ENCODE data around the gene AADACL4. TPM values are rescaled to one million over a fixed set of nuclear protein-coding genes. Genes with fewer than 3 reads are reported as not detected.

The AADACL4 gene
- total and polyA plus RNA-seq, 2 of the 8 experiments (the other 6 are each of a cell fraction or from before 2014, with no cell fraction given): 0.08 TPM; not detected in 1

DNA sequence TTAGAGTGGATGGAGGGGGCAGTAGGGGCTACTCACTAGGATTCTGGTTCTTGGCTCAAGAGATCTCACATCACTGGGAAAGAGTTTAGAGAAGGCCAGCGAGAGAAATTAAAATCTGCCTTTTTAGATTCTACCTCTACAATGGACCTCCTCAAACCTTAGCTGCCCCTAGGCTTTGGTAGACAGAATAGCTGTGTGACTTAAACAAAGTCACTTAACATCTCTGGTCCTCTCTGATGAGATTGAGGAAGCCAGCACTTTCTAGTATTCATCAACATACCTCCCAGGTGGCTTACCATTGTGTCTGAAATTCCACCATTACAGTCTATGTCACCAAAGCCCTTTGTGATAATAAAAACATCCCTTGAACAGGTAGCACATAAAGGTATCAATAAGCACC is 18.7 kb downstream of the AADACL4 start:
- Histone ChIP-seq H3K23me2 (ENCODE audit: low read depth, low read length) (no peaks in the 10 kb centered on the region; the same call in 1 of the 2 replicates), H3K23ac (ENCODE audit: insufficient read length) (no peak overlapping the region), H2AFZ (ENCODE audit: low read length) (no peak overlapping the region), H3K4me1 (replicated peaks in 1 of 4; ENCODE audit: control insufficient read depth in 3 of 4, insufficient read depth in 4 of 4, low read length in 3 of 4) (no peaks in the 10 kb centered on the region), H3K56ac (replicated peaks; ENCODE audit: insufficient read length, low read depth, low read length) (no peak overlapping the region), H3K27ac (ENCODE audit: low read depth, low read length) (no peak overlapping the region), H2BK12ac (ENCODE audit: low read depth, low read length) (no peak overlapping the region), H3K9ac (replicated peaks in 1 of 4; ENCODE audit: extremely low read depth in 1 of 4, low read depth in 3 of 4, low read length in 3 of 4) (no peak overlapping the region), H3K9me3 (ENCODE audit: insufficient read depth in 2 of 2, low read depth in 1 of 2, low read length in 1 of 2) (no peaks in the 10 kb centered on the region), H3K79me1 (ENCODE audit: low read depth, low read length) (no peaks in the 10 kb centered on the region), H3K14ac (ENCODE audit: insufficient read length) (no peak overlapping the region), H4K5ac (ENCODE audit: insufficient read length, low read depth, low read length) (no peak overlapping the region), H4K20me1 (replicated peaks in 1 of 2; ENCODE audit: control insufficient read depth in 1 of 2, insufficient read depth in 2 of 2, low read length in 2 of 2) (no peaks in the 10 kb centered on the region), H3K27me3 (replicated peaks in 1 of 4; ENCODE audit: control insufficient read depth in 3 of 4, extremely low read depth in 1 of 4, insufficient read depth in 3 of 4, low read length in 3 of 4) (peaks cover 0 to 1% (median 0%) of the 10 kb centered on the region in 4 experiments; a peak in 1 of 7 replicates), H3K18ac (ENCODE audit: extremely low read depth, low read length) (no peak overlapping the region), H3K79me2 (ENCODE audit: control insufficient read depth in 1 of 2, insufficient read depth in 2 of 2, low read length in 2 of 2) (no peaks in the 10 kb centered on the region), H3K4me3 (ENCODE audit: extremely low read depth in 1 of 4, insufficient read depth in 2 of 4, low read depth in 3 of 4, low read length in 4 of 4) (no peak overlapping the region), H3K4me2 (ENCODE audit: insufficient read depth in 1 of 2, low read depth in 2 of 2, low read length in 2 of 2) (no peak overlapping the region), H2BK5ac (ENCODE audit: low read depth, low read length) (no peak overlapping the region), H2BK15ac (ENCODE audit: low read length) (no peak overlapping the region), H4K8ac (ENCODE audit: extremely low read depth, insufficient read depth, low read length) (no peak overlapping the region), H2BK120ac (replicated peaks; ENCODE audit: low read depth, low read length) (no peak overlapping the region), H3K4ac (replicated peaks; ENCODE audit: insufficient read length, low read depth, low read length) (no peak overlapping the region), H4K91ac (replicated peaks; ENCODE audit: insufficient read length, low read length) (no peak overlapping the region), H2BK20ac (ENCODE audit: low read length) (no peak overlapping the region), H2AK5ac (ENCODE audit: low read depth, low read length) (no peak overlapping the region), H3K36me3 (ENCODE audit: control insufficient read depth in 2 of 4, insufficient read depth in 4 of 4, low read length in 3 of 4) (no peaks in the 10 kb centered on the region)
- no peak for DNase-seq (ENCODE audit: low read depth in 1 of 2, low spot score in 2 of 2)
- CTCF ChIA-PET (ENCODE audit: partially characterized antibody): no interaction called here
- 90% methylated on average over 1 of the region's 1 CpG; no CpG with 5 or more reads in 1 of the 2 experiments for WGBS, 2 experiments (ENCODE audit: extremely low coverage in 1 of 2, insufficient coverage in 1 of 2, insufficient read length in 1 of 2, insufficient replicate concordance in 2 of 2, low coverage in 1 of 2, low lambda C conversion rate in 2 of 2, missing lambda C conversion rate in 1 of 2)
- TF ChIP-seq POLR2A (IDR thresholded peaks at IDR 0.05; ENCODE audit: control extremely low read depth in 1 of 2, low read depth in 2 of 2, low read length in 2 of 2): no peak
- no peak for TF ChIP-seq HDAC6 (IDR thresholded peaks at IDR 0.05; ENCODE audit: low read depth, low read length)
- TF ChIP-seq YY1 (IDR thresholded peaks at IDR 0.05; ENCODE audit: low read depth, low read length): no peak
- TF ChIP-seq TCF12 (IDR thresholded peaks at IDR 0.05; ENCODE audit: low read depth, low read length): no peak
- no peak for TF ChIP-seq MAX (IDR thresholded peaks at IDR 0.05)
- TF ChIP-seq GTF2F1 (IDR thresholded peaks at IDR 0.05; ENCODE audit: borderline replicate concordance, low read depth, low read length): no peak
- no peak for TF ChIP-seq TEAD4 (IDR thresholded peaks at IDR 0.05; ENCODE audit: low read depth, low read length)
- no peak for TF ChIP-seq SUZ12 (IDR thresholded peaks at IDR 0.05; ENCODE audit: low read length)
- TF ChIP-seq, protein P1, sequence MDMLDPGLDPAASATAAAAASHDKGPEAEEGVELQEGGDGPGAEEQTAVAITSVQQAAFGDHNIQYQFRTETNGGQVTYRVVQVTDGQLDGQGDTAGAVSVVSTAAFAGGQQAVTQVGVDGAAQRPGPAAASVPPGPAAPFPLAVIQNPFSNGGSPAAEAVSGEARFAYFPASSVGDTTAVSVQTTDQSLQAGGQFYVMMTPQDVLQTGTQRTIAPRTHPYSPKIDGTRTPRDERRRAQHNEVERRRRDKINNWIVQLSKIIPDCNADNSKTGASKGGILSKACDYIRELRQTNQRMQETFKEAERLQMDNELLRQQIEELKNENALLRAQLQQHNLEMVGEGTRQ (IDR thresholded peaks at IDR 0.05; ENCODE audit: low read length): no peak
- TF ChIP-seq SIX5 (IDR thresholded peaks at IDR 0.05; ENCODE audit: low read depth, low read length): no peak
- TF ChIP-seq MAFK (IDR thresholded peaks at IDR 0.05; ENCODE audit: low read depth, low read length): no peak
- no peak for FAIRE-seq
- POLR2A ChIA-PET (ENCODE audit: partially characterized antibody): no interaction called here

Data from H1 (cell line).